GM10266 (cell line): Measurements from ENCODE around the gene SMURF1.

Experiments
- DNase-seq: peaks from one replicate; pipeline ENCODE4 v3.0.0; 2012; ENCODE audit errors: extremely low spot score
- CTCF ChIP-seq: IDR thresholded peaks from 2 replicates; pipeline ENCODE4 v1.5.1; 2012; ENCODE audit warnings: mild to moderate bottlenecking, low read depth; ENCODE audit not compliant: control insufficient read depth, insufficient read depth; ENCODE audit errors: missing control alignments

Gene SMURF1

GRCh38 chr7:98993024-98993897, 150.6 kb downstream of the SMURF1 start:
- DNase-seq: no peak
- TF ChIP-seq CTCF: no peak

GRCh38 chr7:98992076-98992475, 151.8 kb downstream of the SMURF1 start:
- no peak for TF ChIP-seq CTCF
- DNase-seq: no peak

- no peak for DNase-seq
- no peak for TF ChIP-seq CTCF
Observed at GRCh38 chr7:98991141-98991540, 152.8 kb downstream of the SMURF1 start.

GRCh38 chr7:98990356-98990755, 153.6 kb downstream of the SMURF1 start:
- TF ChIP-seq CTCF: no peak
- DNase-seq: no peak

GRCh38 chr7:98988641-98989040, 155.3 kb downstream of the SMURF1 start:
- TF ChIP-seq CTCF: no peak
- no peak for DNase-seq

GRCh38 chr7:98985945-98986344, 158.0 kb downstream of the SMURF1 start:
- no peak for TF ChIP-seq CTCF
- no peak for DNase-seq

- no peak for DNase-seq
- TF ChIP-seq CTCF: no peak
Observed at GRCh38 chr7:98985406-98985805, 158.5 kb downstream of the SMURF1 start.
